Amygdala (tissue), 56 donors: ENCODE measurements around the gene PCYT1B.

ENCODE experiments used
- DNase-seq, 56 donors: peaks; one replicate each; lab custom pipeline; 2025; lab: John Stamatoyannopoulos, UW

The PCYT1B gene

DNA sequence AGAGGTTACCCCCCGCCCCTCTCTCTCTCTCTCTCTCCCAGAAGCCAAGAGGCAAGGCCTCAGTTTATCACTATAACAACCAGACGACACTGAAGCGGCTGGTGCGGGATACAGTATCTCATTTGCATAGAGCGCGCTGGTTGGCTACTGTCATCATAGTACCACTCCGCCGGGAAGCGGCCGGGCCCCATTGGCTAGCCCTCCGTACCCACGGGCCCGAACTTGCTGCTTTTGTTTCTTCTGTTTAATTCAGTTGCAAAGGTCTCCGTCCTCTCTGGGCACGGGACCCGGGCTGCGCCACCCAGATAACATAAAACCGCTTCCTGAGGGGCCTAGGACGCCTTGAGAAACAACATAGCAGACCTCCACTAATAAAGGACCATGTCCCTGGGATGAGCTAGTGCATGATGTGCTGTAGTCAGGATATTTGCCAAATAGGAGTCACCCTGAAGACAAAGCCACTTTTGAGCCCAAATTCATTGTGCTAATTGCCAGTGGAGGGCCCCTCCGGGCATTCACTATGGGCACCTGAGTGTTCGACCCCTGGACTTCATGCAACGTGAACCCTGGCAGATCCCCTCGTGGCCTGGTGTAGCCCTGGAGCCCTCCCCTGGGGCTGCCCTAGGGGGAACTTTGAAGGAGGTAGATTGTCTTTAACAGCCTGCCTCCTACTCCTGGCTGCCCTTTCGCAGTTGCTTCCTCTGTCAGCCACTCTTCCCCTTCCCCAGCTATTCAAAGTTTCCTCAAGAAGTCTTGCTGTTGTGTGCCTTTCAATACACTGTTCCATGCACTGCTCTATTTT lies at the start of gene PCYT1B:
TSS of gene PCYT1B (minus strand) at position 91 of the 802 bp plus-strand sequence. CDS start 242 bp downstream, outside the sequence.
- DNase-seq, result peak in 51 of 56 donors; percentile 2 to 69 (median 39)

DNA sequence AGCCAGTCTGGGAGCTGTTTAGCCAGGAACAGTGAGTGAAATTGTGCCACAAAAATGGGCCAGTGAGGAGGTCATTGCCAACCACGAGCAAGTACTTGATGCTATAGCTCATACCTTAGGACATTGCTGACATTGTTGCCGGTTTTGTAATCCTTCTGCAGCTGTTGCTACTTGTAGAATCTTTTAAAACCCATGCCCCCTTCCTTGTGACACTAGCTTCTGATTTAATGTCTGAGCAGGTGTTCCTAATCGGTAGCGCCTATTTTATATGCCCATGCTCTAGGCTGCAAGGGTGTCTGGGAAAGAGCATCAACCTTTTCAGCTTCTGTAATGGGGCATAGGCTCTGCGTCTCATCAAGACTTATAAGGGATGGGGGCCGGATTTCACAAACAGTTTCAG lies 49.1 kb upstream of the PCYT1B start:
- no peak for DNase-seq

DNA sequence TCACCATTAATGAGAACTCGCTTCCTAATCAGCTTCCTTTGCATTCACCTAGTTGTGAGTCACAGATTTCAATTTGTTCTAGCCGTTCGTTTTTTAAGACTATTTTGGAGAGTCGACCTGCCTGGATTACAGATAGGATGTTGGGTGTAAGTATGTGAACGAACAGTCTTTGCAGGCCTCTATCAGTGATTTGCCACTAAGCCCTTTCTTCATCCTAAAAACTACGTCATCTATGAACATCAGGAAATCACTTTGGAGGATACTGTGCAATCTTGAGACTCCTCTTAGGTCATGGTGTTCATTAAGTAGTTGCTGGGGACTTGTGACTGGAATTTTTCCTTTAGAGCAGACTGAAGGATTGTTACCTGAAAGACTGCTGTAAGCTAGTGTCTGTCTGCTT lies 47.7 kb upstream of the PCYT1B start:
- DNase-seq, result no peak

DNA sequence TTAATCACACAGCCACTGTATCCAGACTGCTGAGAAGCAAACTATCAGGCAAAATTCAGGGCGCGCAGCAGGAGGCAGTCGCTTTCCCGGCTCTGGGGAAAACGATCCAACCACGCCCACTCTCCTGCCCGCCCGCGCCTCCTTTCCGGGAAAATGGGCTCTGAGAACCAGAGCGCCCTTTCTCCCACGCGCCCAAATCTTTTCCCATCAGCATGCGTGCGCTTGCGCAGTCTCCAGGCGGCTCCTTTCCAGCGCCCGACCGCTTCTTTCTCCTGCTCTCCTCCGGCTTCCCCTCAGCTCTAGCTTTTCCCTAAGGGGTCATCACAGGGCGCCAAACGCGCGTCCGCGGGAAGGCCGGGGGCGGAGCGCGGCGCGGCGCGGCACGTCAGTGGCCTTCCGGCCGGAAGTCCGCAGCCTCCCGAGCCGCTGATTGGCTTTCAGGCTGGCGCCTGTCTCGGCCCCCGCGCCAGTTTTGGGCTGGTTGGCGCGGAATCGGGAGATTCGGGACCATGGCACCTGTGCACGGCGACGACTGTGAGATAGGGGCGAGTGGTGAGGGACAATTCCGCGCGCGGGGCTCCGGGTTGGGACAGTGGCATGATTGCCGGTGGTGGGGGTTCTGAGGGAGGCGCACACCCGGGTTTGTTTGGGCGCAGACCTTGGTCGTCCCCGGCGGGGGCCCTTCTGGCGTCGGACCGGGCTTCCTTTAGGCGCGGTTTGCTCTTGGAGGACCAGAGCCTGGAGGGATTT lies 46.5 kb upstream of the PCYT1B start, which contains the start of gene POLA1:
TSS of gene POLA1 (plus strand) at position 466 of the 750 bp plus-strand sequence. CDS start at position 510, 44 bp downstream.
- peak; percentile 15 to 94 (median 83) for DNase-seq

DNA sequence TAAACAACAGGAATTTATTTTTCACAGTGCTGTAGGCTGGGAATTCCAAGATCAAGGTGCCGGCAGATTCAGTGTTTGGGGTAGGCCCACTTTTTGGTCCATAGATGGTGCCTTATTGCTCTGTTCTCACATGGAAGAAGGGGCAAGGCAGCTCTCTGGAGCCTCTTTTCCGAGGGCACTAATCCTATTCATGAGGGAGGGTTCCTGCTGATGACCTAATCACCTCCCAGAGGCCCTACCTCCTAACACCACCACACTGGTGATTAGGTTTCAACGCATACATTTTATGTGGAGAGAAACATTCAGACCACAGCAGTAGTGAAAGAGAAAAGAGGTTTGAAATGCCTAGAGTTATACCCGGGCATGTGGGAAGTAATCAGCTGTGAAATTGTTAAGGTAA lies 45.2 kb upstream of the PCYT1B start:
- DNase-seq, result no peak

DNA sequence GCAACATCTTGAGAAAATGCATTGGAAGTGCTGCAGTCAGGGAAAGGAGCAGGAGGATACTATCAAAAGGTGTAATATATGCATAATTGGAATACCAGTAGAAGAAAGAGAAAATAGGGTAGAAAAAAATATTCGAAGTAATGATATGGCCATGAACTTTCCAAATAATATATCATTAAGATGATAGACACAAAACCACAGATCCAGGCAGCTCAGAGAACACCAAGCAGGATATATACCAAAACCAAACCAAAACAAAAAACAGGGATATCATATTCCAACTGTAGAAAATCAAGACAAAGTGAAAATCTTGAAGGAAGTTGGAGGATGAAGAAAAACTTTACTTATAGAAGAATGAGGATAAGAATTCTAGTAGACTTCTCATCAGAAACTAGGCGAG lies 36.9 kb upstream of the PCYT1B start:
- no peak for DNase-seq

DNA sequence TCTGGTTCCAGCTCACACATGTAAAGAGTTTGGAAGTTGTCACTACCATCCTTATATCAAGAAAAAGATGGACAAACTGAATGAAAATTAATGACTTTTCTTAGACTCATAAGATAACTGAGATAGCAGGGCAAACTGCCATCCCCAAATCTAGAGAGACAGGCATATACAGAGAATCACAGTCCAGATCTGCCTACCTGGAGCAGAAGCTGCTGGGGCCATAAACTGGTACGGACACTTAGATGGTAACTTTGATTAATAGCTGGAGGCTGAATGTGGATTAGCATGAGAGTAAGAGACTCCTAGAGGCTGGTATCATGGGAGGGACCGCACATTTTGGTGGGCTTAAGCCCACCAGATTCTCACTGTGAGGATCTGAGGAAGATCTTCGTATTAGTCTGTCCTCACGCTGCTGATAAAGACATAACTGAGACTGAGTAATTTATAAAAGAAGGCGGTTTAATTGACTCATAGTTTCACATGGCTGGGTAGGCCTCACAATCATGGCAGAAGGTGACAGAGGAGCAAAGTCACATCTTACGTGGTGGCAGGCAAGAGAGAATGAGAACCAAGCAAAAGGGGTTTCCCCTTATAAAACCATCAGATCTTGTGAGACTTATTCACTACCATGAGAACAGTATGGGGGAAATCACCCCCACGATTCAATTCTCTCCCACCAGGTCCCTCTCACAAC lies 35.7 kb upstream of the PCYT1B start:
- no peak for DNase-seq

DNA sequence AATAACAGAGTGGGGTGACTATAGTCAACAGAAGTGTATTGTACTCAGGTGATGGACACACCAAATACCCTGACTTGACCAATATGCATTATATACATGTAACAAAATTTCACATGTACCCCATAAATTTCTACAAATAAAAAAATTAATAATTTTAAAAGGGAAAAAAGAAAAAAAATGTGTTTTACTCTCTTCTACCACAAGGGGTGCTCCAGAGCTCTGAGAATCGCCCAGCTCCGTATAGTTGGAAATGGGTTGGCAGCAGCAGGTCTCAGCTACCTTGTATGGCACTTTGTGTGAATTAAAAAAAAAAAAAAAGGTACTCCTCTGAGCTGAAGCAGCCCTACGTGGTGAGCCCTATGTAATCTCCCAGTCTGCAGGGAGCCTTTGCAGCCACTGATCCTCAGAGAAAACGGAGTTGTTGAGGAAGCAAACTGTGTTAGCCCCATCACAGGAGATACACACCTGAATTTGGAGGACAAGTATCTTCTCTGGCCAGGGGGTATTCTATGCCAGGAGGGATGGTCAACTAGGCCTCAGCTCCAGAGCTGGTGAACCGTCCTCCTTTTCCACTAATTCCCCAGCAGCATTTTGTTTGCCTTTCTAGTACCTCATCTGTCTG lies 29.4 kb upstream of the PCYT1B start:
- DNase-seq, result no peak

DNA sequence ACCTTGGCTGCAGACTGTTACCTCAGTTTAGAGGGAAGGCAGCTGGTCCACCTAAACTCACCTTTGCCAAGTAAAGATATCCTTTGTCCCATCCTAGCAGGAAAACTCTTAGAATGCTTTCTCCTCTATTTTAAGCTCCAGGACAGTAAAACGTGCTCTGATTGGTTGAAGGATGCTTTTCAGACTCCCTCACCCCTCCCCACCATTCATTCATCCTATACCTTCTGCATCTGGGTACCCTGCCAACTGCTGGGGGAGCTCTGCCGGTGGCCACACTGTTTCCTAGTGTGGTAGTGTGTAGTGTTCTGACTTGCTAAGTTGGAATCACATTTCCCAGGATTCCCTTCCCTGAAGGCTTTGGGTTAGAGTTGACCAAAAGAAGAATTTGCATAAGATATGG lies 26.3 kb upstream of the PCYT1B start:
- DNase-seq, result no peak

DNA sequence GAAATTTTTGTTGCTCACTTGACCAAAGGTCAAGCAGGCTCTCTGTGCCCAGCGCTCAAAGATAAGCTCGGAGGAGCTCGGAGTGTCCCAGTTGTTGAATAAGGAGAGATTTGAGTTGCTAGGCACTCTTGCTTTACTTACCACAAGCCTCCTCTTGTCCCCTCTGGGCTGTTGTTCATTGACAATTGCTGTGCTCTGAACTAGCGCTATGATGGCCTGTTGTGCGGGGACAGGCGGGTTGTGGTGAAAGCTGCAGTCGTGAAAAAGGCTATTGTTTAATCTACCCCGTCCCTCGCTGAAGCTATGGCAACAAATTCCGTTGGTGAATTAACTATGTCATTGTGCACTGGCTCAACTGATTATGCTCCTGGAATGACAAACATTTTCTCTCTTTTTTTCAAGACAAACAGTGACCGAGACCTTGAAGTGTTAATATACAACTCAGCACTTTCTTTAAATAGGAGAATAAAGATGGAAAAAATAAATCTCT lies 25.6 kb upstream of the PCYT1B start:
- DNase-seq, result peak in 51 of 56 donors; percentile 2 to 76 (median 30)

DNA sequence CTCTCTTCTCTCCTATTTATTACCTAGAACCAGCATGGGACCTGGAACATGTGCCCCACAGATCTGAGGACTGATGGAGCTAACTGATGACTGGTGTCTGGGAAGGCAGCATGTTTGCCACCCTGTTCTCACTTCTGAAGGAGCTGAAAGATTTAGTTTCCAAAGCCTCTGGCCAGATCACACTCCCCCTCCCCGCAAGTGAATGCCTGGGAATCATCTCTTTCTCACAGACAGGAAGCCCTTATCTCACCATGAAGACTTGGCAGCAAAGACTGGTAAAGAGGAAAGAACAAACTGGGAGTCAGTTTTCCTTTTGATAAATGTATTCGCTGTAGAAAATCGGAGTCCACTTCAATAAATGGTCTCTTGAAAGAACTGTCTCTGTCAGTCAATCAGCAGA lies 21.0 kb upstream of the PCYT1B start:
- DNase-seq, result no peak

DNA sequence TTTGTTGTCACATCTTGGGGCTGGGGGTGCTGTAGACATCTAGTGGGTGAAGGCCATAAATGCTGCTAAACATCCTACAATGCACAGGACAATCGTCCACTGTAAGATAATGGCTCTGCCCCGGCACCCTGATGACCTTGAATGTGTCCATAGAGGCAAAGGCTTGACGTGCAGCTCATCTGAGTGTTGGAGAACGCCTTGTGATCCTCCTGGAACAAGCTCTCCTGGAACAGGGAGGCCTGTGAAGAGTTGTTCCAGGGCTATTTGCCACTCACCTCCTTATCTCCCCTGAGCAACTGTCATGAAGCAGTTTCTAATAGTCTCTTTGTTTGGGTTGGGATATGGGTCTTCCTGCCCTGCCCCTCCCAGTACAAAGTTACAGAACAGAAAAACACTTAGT lies 15.2 kb upstream of the PCYT1B start:
- DNase-seq, result no peak

DNA sequence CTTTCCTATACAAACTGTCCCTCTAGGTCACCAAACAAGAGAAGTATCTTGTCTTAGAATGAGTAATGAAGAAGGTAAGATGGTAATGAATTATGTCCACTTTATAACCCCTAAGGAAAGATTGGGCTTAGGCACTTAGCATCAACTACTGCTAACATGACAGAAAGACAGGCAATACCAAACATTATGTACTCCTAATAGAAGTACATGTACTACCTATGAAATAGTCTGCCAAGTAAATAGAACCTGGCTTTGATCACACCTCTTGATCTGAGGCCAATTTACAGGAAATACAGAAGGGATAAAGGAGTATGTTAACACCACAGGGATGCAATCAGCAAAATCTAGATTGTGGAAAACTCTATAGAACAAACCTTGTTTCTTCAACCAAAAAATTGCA lies 14.1 kb upstream of the PCYT1B start:
- no peak for DNase-seq

DNA sequence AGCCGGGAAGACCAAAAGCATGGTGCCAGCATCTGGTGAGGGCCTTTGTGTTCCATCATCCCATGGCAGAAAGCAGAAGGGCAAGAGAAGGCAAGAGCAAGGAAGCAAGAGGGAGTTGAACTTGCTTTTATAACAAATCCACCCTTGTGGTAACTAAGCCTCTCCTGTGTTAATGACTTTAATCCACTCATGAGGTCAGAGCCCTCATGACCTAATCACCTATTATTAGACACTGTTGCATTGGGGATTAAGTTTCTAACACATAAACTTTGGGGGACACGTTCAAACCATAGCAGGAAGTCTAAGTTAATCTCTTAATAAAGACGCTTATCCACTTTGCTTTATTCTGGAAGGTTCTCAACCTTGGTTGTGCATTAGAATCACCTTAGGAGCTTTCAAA lies 12.5 kb upstream of the PCYT1B start:
- DNase-seq, result no peak

DNA sequence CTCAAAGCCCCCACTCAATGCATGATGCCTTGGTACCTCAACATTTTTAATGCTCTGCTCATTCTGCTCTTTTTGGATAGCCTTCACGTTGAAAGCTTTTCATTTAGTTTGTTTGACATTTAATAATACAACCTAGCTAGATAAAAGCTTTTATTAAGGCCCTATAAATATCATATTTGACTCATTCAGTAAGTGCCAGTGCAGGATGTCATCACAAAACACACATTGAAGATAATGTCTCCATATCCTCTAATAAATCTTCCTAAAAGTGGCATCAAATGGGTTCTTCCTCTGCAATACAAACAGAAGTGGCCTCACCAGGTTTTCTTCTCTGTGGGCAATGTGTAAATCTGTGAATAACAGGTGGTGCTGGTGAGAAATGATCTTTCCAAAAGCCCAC lies 12.0 kb upstream of the PCYT1B start:
- no peak for DNase-seq

DNA sequence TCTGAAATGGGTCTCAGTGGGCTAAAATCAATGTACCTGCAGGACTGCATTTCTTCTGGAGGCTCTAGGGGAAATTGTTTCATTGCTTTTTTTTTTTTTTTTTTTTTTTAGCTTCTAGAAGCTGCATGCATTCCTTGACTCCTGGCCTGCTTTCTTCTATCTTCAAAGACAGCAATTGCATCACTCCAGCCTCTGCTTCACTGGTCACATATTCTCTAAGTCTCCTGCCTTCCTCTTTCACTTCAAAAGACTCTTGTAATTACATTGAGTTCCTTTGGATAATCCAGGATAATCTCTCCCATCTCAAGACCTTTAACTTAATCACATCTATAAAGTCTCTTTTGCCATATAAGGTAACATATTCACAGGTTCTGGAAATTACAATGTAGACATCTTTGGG lies 11.3 kb upstream of the PCYT1B start:
- no peak for DNase-seq

DNA sequence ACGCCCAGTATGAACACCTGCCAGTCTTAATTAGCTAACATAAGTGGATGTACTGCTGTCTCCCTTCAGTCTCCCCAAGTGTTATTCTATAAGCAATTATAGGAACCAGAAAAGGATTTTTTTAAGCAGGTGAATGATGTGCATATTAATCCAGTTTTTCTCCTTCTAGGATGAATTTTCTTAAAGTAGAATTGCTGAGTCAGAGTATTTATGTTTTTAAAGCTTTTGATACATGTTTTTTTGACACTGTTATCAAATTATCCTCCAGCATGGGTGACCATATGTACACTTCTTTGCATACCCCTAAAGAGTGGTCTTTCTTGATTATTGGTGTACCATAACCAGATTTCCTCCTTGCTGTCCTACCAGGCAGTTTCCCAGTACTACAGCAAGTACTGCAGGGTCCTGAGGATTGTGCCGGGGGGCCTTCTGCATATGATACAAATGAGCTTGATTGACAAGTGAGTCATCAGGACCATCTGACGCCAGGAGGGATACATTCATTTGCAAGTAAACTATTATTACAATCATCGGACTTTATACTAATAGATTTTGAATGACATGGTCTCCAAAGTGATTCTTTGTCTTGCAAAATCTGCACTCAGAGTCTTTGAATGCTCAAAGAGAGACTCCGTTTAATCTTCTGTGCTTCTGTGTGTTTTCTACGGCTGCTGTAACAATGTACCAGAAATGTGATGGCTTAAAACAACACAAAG lies 10.7 kb upstream of the PCYT1B start:
- DNase-seq, result no peak

DNA sequence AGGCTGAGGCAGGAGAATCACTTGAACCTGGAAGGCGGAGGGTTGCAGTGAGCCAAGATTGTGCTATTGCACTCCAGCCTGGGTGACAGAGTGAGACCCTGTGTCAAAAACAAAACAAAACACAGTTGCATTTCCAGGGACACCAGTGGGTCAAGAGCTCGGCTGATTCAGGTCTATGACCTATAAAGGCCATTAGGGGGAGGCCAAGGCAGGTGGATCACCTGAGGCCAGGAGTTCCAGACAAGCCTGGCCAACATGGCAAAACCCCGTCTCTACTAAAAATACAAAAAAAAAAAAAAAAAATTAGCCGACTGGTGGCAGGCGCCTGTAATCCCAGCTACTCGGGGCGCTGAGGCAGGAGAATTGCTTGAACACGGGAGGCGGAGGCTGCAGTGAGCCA lies 8.5 kb upstream of the PCYT1B start:
- DNase-seq, result peak in 6 of 56 donors; percentile 0 to 39 (median 4)

DNA sequence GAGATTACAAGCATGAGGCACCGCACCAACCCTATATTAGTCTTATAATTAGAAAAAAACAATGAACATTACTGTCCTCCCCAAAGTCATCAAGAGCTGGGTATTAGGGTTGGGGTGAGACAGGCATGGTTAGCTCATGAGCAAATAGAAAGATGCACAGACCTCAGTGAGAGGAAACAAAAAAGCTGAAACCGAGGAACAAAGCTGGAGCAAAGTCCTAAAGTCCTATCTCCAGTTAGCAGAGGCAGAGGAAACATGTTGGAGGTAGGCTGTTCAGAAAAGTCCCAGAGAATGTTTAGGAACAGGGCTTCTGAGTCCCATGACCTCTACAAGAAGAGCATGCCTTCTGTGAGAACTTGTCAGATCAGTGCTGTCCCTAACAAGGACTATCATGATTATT lies 4.6 kb upstream of the PCYT1B start:
- no peak for DNase-seq

DNA sequence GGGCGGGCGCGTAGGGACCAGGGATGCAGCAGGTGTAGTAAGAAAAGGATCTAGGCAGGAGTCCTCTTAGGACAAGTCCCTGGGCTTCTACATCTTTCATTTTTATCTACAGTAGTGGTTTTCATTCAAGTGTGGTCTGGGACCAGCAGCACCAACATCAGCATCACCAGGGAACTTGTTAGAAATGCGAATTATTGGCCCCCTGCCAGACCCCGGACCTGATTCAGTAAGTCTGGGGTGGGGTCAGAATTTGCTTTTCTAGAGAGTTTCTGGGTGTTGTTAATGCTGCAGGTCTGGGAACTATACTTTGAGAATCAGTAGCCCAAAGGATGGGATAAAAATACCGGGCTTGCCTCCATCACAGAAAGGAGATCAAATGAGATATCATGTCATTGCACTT lies 1.3 kb upstream of the PCYT1B start:
- DNase-seq, result no peak
